Epidermal melanocyte (primary cell): ENCODE results near the gene TRAPPC10.
A peak's percentile ranks its signal among the peaks of the same experiment; 100 is the strongest.

Experiments used
- DNase-seq: peaks from one replicate; pipeline ENCODE4 v3.0.0; 2011; ENCODE audit warnings: low spot score; ENCODE audit not compliant: insufficient read length

The TRAPPC10 gene

GRCh38 chr21:43997766-43998742 lies 14.1 kb upstream of the TRAPPC10 start:
- DNase-seq, result no peak

DNA sequence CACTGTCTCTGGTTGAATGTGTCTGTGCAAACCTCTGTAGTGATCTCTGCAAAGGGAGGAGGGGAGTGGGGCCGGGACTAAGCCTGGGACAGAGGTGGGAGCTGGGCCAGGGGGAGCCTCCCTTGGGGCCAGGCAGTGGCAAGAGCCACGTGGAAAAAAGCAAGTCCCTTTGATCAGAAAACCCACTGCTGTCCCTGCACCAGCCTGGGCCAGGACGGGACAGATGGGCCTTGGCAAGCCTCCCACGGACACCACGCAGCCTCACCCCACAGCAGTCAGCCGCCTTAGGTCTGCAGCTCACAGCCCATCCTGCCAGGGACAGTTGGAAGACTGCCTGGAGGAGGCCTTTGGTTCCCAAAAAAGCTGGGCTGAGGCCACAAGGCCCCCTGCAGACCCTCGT lies 11.7 kb upstream of the TRAPPC10 start:
- DNase-seq, result no peak

- no peak for DNase-seq
Observed at GRCh38 chr21:44002511-44002910, 9.6 kb upstream of the TRAPPC10 start.

GRCh38 chr21:44003307-44003966 lies 8.7 kb upstream of the TRAPPC10 start:
- DNase-seq, result no peak

DNA sequence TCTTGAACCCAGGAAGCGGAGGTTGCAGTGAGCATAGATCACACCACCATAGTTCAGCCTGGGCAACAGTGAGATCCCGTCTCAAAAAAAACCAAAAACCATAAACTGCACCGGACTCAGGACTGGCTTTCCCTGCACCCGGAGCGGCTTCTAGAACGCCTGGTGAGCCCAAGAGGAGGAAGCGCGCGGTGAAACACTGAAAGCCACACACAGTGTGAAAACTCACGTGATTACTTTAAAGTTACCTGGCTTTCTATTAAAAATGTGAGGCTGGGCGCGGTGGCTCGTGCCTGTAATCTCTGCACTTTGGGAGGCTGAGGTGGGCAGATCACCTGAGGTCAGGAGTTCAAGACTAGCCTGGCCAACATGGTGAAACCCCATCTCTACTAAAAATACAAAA lies 7.0 kb upstream of the TRAPPC10 start:
- DNase-seq, result no peak

DNA sequence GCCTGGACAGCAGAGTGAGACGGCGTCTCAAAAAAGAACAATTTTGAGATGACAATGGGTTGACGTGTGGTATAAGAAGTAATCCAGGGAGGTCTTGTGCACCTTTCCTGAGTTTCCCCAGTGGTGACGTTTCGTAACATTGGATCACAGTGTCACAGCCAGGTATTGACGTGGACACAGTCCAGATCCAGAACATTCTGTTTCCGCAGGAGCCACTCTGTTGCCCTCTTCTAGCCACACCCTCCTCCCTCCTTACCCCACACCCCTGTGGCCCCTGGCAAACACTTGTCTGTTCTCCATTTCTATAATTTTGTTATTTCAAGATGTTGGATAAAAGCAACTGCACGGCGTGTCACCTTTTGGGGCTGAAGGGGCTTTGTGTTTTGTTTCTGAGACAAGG lies 6.5 kb upstream of the TRAPPC10 start:
- no peak for DNase-seq

GRCh38 chr21:44006017-44006619 lies 6.0 kb upstream of the TRAPPC10 start:
- DNase-seq, result no peak

- no peak for DNase-seq
Observed at GRCh38 chr21:44006656-44007055, 5.5 kb upstream of the TRAPPC10 start.

DNA sequence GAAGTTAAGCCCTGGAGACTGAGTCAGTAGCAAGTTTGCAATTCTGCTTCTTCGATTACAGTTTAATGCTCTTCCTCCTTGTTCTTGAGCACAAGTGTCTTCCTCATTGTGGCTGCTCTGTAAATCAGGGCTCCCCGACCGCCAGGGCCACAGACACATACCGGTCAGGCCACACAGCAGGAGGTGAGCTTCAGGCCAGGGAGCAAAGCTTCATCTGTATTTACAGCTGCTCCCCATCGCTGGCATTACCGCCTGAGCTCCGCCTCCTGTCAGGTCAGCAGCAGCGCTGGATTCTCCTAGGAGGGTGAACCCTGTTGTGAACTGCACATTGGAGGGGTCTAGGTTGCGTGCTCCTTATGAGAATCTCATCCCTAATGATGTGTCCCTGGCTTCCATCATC lies 1.7 kb upstream of the TRAPPC10 start:
- DNase-seq, result no peak

GRCh38 chr21:44011123-44011522 lies 986 bp upstream of the TRAPPC10 start:
- no peak for DNase-seq

GRCh38 chr21:44012474-44013379 lies 618 bp downstream of the TRAPPC10 start:
- DNase-seq, result no peak

GRCh38 chr21:44013380-44014088 lies 1.4 kb downstream of the TRAPPC10 start:
- no peak for DNase-seq

DNA sequence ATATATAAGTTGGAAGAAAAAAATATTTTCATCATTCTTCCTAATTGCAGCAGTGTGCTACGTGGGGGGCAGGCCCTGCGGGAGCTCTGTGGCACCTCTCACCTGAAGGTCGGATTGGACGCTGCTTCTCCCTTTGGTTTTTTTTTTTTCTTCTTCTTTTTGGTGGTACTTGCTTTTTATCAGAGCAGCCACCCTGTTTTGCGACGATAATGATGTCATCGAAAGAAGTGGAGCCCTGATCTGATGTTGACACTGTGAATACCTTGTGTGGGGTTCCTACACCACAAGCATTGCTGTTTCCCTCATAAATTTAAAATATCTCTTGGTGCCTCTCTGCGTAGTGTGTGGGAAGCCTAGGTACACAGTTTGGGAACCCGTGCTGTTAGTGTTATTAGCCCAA lies 5.5 kb downstream of the TRAPPC10 start:
- DNase-seq, result no peak

GRCh38 chr21:44018127-44018526 lies 6.0 kb downstream of the TRAPPC10 start:
- no peak for DNase-seq

DNA sequence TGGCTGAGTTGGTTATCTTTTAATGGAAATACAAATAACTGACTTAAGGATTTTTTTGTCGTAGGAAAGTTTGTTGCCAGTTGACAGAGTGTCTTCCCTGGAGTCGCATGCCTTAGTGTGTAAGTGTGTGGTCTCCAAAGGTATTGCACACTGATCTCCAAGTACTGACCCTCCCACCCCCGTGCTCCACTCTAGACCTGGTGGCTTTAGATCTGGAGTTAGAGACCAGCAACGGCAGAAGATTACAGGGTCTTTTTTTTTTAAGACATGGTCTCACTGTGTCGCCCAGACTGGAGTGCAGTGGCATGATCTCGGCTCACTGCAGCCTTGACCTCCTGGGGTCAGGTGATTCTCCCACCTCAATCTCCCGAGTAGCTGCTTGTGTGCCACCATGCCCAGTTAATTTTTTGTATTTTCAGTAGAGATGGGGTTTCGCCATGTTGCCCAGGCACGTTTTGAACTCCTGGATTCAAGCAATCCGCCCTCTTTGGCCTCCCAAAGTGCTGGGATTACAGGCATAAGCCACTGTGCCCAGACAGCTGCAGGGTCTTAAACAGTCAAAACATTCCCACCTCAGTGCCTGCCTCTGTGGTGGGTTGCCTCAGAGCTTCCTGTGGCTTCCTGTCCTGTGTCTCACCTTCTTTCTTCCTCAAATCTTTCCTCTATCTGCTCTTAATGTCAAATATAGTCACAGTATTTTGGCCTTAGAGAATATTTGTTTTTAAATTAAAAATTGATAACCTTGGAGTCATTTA lies 6.9 kb downstream of the TRAPPC10 start:
- no peak for DNase-seq

DNA sequence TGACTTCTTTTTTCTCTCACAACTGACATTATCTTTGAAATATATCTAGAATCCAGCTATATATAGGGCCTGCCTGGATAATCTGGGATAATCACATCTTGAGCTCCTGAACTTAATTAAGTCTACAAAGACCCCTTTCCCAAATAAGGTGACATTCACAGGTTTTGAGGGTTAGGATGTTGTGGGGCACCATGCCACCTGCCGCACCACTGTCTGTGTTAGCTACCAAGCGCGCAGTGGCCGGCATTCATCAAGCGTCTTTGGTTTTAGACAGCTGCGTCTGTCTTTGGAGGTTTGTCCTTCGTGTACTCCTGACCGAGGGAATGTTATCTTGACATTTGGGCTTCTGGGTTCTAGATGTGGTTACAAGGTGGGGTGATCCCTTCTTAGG lies 7.5 kb downstream of the TRAPPC10 start:
- no peak for DNase-seq

DNA sequence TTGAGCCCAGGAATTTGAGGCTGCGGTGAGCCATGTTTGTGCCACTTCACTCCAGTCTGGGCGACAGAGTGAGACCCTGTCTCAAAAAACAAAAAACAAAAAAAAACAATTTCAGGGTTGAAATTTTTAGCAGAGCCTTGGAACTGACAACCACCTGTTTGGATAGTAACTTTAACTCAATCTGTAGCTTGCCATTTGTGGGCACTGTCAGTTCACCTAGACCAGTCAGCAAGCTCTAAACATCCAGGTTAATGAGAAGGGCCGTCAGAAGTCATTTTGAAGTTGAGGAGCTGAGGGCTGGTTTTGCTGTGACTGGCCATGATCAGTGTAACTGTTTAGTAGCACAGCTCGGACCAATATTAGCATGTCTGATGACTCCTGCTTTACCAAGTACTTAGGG lies 8.4 kb downstream of the TRAPPC10 start:
- no peak for DNase-seq

GRCh38 chr21:44021064-44021463 lies 9.0 kb downstream of the TRAPPC10 start:
- no peak for DNase-seq

DNA sequence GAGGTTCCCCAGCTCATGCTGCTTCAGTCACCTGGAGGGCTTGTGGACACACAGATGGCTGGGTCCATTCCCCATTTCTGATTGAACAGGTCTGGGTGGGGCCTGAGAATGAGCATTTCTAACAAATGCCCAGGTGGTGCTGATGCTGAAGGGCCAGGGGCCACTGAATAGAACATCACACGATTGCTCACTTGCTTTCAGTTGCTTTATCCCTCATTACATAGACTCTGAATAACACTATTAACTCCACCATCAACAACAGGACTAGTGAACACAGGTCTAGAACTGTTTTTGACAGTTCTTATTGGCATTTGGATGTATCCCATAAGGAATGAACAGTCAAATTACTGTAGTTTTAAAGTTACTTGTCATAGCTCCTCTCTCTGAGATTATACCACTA lies 12.1 kb downstream of the TRAPPC10 start:
- no peak for DNase-seq

- peak; percentile 65 for DNase-seq
Observed at GRCh38 chr21:44024887-44025353, 12.8 kb downstream of the TRAPPC10 start.
